HUDEP-2 (cell line): Measurements from ENCODE around the gene CACUL1.
"Not testable (repeated sequence)": the region's sequence is repeated elsewhere in the genome, so short reads cannot be mapped to it uniquely, and the experiment has no call there.

Experiments
- DNase-seq, 76 experiments: peaks; one replicate each; lab custom pipeline; 2025; ENCODE audit not compliant: unreplicated experiment in 76 of 76; lab: John Stamatoyannopoulos, UW

Gene CACUL1

DNA sequence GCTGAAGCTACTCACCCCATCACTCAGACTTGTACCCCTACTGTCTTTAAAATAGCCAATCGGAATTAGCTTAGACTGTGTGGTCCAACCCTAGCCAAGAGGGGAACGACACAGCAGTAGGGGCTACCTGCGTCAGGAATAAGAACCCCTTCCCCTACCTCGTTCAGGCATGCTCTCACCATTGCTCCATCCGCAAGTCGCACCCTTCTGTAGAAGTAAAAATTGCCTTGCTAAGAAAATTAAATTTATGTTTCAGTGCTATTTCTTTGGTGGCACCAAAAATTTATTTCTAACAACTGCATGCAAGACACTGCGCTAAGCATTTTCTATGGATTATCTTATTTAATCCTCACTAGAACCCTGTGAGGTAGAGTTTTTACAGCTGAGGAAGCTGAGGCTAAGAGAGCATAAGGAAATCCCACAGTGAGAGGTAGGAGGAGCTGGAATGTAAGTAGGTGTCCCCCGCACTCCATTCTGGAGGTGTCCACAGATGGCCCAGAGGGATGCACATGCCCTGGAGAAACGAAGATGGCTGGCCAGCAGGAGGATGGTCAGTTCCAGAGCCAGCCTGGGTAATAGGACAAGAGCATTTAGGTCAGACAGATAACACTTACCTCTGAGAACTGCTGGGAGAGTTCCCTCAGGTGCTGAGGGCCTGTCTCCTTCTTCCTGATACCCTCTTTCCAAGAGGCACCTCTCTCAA lies 15.3 kb upstream of the CACUL1 start:
- no peak for DNase-seq

DNA sequence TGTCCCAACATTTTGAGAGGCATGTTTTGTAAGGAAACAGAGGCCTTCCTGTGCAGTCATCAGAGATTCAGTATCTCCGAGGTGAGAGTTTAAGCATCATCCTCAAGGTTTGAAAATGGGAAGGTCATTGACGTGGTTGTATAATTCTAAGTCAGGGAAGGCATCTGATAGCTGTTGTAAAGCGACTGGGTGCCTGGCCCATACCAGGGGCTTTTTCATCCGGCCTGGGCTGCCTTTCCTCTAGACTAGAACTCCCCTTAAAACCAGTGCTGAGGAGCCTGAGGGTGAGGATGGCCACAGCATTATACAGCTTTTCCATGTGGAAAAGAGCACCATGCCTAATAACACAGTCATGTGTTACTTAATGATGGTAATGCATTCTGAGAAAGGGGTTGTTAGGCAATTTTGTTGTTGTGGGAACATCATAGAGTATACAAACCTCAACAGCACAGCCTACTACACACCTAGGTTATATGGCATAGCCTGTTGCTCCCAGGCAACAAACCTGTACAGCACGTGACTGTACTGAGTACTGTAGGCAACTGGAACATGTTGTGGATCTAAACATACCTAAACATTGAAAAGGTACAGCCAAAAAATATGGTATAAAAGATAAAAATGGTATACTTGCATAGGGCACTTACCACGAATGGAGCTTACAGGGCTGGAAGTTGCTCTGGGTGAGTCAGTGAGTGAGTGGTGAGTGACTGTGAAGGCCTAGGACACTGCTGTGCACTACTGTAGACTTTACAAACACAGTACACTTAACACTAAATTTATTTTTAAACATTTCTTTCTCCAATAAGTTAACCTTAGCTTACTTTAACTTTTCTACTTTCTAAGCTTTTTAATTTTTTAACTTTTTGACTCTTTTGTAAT lies 13.5 kb upstream of the CACUL1 start:
- DNase-seq: peak in 3 of 76 experiments; percentile 6 to 13 (median 8)

DNA sequence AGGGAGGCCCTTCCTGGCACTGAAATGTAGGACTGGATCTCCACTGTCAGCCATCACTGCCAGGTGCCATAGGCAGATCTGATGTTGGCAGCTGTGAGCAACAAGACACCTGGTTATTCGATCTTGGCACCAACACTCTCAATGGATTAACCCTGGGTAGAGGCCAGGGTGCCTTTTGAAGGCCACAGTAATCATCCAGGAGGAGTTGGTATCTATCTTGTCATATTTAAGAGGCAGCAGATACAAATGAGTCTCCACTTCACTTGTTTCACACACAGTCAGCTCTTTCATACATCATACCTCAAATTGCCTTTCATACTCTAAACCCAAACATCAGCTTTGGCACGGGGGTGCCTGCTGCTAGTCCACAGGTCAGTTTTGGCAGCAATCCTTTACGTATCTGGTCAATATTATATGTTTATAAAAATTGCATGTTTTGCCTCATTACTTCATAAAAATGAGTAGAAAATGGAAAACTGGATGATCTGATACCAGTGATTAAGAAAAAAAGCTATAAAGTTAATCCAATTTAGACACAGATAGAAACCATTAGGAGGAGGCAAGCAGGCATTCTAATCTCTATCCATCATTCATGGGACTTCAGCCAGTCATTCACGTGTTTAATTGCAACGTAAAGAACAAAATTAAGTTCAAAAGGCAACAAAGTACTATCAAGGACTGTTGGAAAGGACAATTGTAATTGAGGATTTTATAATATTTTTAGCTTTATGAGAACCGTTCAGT lies 12.7 kb upstream of the CACUL1 start:
- DNase-seq: no peak

- no peak for DNase-seq
Measured at GRCh38 chr10:118764195-118764594, 9.4 kb upstream of the CACUL1 start.

- no peak for DNase-seq
Measured at GRCh38 chr10:118763202-118763988, 8.6 kb upstream of the CACUL1 start.

GRCh38 chr10:118760265-118760664 lies 5.5 kb upstream of the CACUL1 start:
- DNase-seq: no peak

DNA sequence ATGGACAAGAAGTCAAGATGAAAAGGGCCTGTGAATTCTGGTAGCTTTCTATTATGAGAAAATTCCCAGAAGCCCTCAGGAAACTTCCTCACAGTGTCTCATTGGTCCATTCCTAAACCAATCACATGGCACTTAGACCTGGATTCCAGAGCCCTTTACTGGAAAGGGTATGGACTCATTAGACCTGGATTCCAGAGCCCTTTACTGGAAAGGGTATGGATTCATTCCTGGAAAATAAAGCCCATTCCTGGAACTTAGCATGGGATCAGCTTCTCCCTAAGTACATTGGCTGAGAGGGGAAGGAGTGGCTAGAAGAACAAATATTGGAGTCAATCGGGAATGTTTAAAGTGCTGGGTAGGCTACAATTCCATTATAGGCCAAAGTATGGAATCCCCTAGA lies 3.7 kb upstream of the CACUL1 start:
- DNase-seq: no peak

DNA sequence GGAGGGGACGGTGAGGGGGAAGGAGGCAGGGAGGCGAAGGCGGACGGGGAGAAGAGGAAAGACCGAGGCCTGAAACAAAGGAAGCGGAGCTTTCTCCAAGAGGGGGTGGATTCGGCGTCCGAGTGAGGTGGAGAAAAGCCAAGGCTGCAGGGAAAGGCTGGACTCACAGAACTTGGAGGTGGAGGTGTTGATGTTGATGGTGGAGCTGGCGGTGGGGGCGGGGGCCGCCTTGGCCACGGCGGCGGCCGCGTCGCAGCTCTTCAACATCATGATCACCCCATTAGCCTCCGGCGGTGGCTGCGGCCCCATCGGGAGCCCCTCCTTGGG lies 578 bp downstream of the CACUL1 start:
- DNase-seq: peak in 10 of 76 experiments; percentile 8 to 32 (median 24)

DNA sequence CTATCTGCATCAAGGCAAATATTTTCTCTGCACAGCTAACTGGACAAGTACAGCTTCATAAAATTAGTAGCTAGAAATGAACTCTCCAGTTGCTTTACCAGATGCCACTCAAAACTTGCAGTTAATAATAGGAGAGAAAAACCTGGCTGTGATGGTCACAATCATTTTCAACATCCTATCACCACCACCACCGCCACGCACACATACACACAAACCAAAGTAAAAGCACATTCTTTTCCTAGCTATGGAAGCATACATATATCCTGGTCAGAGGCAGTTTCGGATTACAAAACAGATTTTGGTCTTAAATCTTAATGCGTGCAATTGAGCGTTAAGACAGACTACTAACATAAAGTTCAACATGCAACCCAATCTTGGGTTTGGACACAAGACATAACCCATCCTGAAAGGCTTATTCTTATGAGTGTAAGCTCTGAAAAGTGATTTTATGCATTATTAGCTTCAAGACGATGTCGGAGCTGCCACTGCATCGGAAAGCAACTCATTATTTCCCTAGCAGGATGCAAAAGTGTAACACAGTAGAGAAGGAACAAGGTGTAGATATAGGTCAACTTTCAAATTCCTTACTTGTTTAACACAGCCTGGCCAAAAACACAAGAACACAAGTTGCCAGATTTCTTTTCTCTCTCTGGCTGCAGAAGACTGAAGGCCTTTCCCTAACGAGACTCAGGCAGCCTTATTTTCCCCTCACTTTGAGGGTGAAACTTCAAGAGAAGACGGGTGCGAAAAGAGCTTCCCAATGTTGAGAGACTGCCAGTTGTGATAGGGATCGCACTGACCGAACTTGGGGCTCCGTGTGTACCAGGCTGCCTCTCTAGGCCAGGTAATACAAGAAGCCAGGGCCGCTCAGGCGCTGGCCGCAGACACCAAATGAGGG lies 1.2 kb downstream of the CACUL1 start:
- DNase-seq: peak in 15 of 76 experiments; percentile 6 to 42 (median 25)

DNA sequence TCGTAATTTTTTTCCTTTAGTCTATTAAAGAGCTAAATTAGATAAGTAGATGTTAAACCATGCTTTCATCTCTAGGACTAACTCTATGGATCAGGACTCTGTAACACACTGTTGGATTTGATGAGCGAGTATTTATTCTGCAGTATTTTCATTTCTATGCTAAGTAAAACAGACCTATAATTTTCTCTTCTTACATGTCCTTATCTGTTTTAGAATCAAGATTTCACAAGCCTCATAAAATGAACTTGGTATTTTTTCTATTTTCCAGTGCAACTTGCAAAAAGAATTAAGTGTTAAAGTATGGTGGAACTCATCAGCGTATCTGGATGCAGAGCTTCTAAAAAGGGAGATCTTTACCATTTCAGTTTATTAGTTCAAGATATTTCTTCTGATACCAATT lies 2.4 kb downstream of the CACUL1 start:
- no peak for DNase-seq

DNA sequence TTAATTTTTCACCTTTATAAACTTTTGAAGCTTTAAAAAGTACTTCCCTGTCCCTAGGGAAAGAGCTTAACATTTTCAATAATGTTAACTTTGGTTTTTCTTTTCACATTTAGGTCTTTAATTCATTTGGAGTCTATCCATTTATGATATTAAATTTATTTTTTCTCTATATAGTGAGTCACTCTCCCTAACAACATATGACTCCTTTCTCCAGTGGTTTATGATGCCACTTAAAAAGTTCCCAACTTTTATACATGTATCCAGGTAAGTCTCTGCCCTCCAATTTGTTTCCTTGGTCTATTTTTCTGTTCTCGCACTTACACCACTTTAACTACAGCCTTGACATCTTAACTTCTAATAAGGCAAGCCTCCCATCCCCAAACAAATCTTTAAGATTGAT lies 3.5 kb downstream of the CACUL1 start:
- DNase-seq: no peak

DNA sequence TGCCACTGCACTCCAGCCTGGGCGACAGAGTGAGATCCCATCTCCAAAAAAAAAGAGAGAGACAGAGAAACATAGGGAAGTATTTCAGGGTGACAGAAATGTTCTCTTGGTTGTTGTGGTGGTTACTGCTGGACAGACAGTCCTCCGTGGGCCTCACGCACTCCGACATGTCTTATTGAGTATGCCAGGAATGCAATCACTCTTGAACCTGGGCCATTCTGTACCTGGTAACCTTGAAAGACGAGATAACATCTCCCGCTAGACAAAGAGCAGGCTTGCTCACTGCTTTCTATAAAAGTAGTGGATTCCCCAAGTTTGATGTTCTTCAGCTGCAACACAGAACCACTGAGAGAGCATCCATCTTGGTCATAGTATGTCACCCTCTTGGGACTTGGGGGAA lies 6.7 kb downstream of the CACUL1 start:
- DNase-seq: no peak

- peak in 2 of 76 experiments; percentile 17 to 37 for DNase-seq
Measured at GRCh38 chr10:118746246-118746645, 8.5 kb downstream of the CACUL1 start.

- DNase-seq: no peak
Measured at GRCh38 chr10:118745056-118745455, 9.7 kb downstream of the CACUL1 start.

DNA sequence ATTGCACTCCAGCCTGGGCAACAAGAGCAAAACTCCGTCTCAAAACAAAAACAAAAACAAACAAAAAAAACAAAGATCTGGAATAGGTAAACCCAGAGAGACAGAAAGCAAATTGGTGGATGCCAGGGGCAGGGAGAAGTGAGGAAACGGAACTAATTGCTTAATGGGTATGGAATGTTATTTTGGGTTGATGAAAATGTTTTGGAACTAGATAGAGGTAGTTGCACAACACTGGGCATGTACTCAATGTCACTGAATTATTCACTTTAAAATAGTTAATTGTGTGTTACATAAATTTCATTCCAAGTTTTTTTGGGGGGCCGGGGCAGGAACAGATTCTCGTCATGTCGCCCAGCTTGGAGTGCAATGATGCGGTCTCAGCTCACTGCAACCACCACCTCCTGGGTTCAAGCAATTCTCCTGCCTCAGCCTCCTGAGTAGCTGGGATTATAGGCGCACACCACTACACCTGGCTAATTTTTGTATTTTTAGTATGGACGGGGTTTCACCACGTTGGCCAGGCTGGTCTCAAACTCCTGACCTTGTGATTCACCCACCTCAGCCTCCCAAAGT lies 10.3 kb downstream of the CACUL1 start:
- not testable (repeated sequence) for DNase-seq

DNA sequence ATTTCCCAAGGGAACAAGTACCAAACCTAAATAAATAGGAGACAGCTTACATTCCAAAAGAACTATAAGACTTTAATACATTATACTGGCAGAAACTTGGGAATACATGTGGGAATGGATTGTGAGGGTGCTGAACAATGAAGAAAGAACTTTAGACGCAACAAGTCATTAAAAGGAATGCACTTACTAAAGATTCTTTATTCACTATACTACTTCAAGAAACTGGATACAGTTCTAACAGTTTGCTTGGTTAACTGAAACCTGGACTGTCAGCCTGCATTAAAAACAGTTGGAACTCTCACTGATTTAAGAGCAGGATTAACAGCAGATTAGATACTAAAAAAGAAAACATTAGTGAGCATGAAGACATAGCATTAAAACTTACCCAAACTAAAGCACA lies 12.0 kb downstream of the CACUL1 start:
- DNase-seq: no peak

GRCh38 chr10:118742032-118742431 lies 12.7 kb downstream of the CACUL1 start:
- no peak for DNase-seq

- no peak for DNase-seq
Measured at GRCh38 chr10:118738406-118738805, 16.4 kb downstream of the CACUL1 start.

- peak in 3 of 76 experiments; percentile 20 to 32 (median 29) for DNase-seq
Measured at GRCh38 chr10:118737603-118738302, 17.0 kb downstream of the CACUL1 start.
